DND-41 (cell line): Measurements from ENCODE around the gene MRPL40.

Experiments used
- CTCF ChIP-seq: IDR thresholded peaks from 2 replicates; pipeline ENCODE4 v1.5.1; 2012; ENCODE audit warnings: borderline replicate concordance, low read length, moderate library complexity, mild to moderate bottlenecking; ENCODE audit not compliant: poor library complexity, severe bottlenecking; ENCODE audit errors: extremely low read depth
- EZH2 ChIP-seq: IDR thresholded peaks from 3 replicates; pipeline ENCODE4 v1.6.1; 2012; ENCODE audit warnings: borderline replicate concordance, low read depth, mild to moderate bottlenecking, moderate library complexity, low read length, inconsistent platforms; ENCODE audit not compliant: severe bottlenecking

- TF ChIP-seq CTCF (no peak), EZH2 (no peak)
Measured at GRCh38 chr22:19464546-19464945, 32.2 kb downstream of the MRPL40 start.
